ENCODE data around the gene RAD51B.
A peak's percentile ranks its signal among the peaks of the same experiment; 100 is the strongest.

RAD51B gene

GRCh38 chr14:67820428-67820971 lies 921 bp downstream of the RAD51B start:
- H3K4me1 ChIP-seq = peaks cover 26 to 44% (median 32%) of the 10 kb centered on the region in 10 experiments
- peak overlapping the region; percentile 79 to 92 (median 87) for H3K4me2 ChIP-seq
- no peak for TF ChIP-seq Cebpa-rat (IDR thresholded peaks at IDR 0.05)
- H3K36me3 ChIP-seq = peaks cover 0 to 13% (median 6%) of the 10 kb centered on the region in 11 experiments; a peak in 12 of 22 replicates
- H4K20me1 ChIP-seq = no peaks in the 10 kb centered on the region
- peak overlapping the region; percentile 74 to 94 (median 85) for H3K4me3 ChIP-seq
- H3K9me3 ChIP-seq (replicated peaks in 1 of 11) = no peaks in the 10 kb centered on the region; a peak in 1 of 22 replicates
- peak overlapping the region; percentile 38 to 84 (median 77); a peak in 19 of 22 replicates for H3K27ac ChIP-seq
- no peaks in the 10 kb centered on the region for H3K27me3 ChIP-seq
- peak overlapping the region; percentile 71 to 88 (median 84) for H3K9ac ChIP-seq

GRCh38 chr14:67821121-67821520 lies 1.5 kb downstream of the RAD51B start:
- H3K9me3 ChIP-seq (replicated peaks in 1 of 11) = no peaks in the 10 kb centered on the region; a peak in 1 of 22 replicates
- peak overlapping the region in 8 of 11 experiments; percentile 2 to 84 (median 74); a peak in 8 of 22 replicates for H3K27ac ChIP-seq
- no peak for TF ChIP-seq Cebpa-rat (IDR thresholded peaks at IDR 0.05)
- peak overlapping the region in 5 of 11 experiments; percentile 80 to 87 (median 84); a peak in 4 of 22 replicates for H3K9ac ChIP-seq
- no peaks in the 10 kb centered on the region for H3K27me3 ChIP-seq
- peaks cover under 1 to 19% (median 12%) of the 10 kb centered on the region in 11 experiments; a peak in 14 of 22 replicates for H3K36me3 ChIP-seq
- H3K4me1 ChIP-seq = peaks cover 21 to 41% (median 27%) of the 10 kb centered on the region in 10 experiments
- no peaks in the 10 kb centered on the region for H4K20me1 ChIP-seq
- peak overlapping the region in 3 of 10 experiments; percentile 74 to 94 (median 78); a peak in 3 of 20 replicates for H3K4me3 ChIP-seq
- peak overlapping the region; percentile 79 to 92 (median 87) for H3K4me2 ChIP-seq

DNA sequence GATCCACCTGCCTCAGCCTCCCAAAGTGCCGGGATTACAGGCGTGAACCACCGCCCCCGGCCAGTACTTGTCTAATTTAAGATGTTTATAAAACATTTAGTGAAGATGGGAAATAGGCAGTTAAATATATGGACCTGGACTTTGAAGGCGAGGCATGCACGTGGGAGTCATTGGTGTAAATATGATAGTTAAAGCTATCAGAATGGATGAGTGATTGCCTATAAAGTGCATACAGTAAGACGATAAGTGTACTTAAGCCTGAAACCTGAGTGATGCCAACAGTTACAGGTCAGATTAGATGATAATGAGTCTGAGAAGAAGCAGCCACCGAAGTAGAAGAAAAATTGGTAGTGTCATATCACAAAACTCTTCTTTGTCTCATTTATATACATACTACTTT lies 11.5 kb downstream of the RAD51B start:
- peaks cover 0 to 13% (median 10%) of the 10 kb centered on the region in 11 experiments; a peak in 14 of 22 replicates for H3K9me3 ChIP-seq (replicated peaks in 1 of 11)
- H3K27me3 ChIP-seq = no peaks in the 10 kb centered on the region
- no peak for TF ChIP-seq Cebpa-rat (IDR thresholded peaks at IDR 0.05)
- no peak overlapping the region for H3K9ac ChIP-seq
- H3K4me2 ChIP-seq = no peak overlapping the region
- no peak overlapping the region for H3K27ac ChIP-seq
- H3K4me1 ChIP-seq = no peaks in the 10 kb centered on the region
- H3K4me3 ChIP-seq = no peak overlapping the region
- no peaks in the 10 kb centered on the region for H4K20me1 ChIP-seq
- H3K36me3 ChIP-seq = peaks cover 8 to 35% (median 27%) of the 10 kb centered on the region in 11 experiments; a peak in 18 of 22 replicates

DNA sequence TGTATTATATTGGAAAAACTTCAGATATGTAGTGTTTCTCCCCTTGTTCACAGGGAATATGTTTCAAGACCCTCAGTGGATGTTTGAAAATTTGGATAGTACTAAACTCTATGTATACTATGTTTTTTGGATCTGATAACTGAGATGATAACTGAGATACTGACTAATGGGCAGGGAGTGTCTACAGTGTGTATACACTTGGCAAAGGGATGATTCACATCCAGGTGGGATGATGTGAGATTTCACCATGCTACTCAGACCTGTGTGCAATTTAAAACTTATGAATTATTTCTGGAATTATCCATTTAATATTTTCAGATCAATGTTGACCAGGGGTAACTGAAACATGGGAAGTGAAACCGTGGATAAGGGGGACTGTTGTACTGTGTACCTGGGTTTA lies 13.8 kb downstream of the RAD51B start:
- no peak for TF ChIP-seq Cebpa-rat (IDR thresholded peaks at IDR 0.05)
- Histone ChIP-seq H3K36me3 (peaks cover 0 to 18% (median 8%) of the 10 kb centered on the region in 11 experiments; a peak in 11 of 22 replicates), H3K4me1 (no peaks in the 10 kb centered on the region), H3K4me2 (no peak overlapping the region), H3K9ac (no peak overlapping the region), H3K4me3 (no peak overlapping the region), H3K27ac (no peak overlapping the region), H3K9me3 (replicated peaks in 1 of 11) (peaks cover 0 to 6% (median 5%) of the 10 kb centered on the region in 11 experiments; a peak in 13 of 22 replicates), H3K27me3 (no peaks in the 10 kb centered on the region), H4K20me1 (no peaks in the 10 kb centered on the region)

GRCh38 chr14:67835596-67835995 lies 16.0 kb downstream of the RAD51B start:
- no peak overlapping the region for H3K4me3 ChIP-seq
- H4K20me1 ChIP-seq = no peaks in the 10 kb centered on the region
- H3K9ac ChIP-seq = no peak overlapping the region
- no peaks in the 10 kb centered on the region for H3K9me3 ChIP-seq (replicated peaks in 1 of 11)
- TF ChIP-seq Cebpa-rat (IDR thresholded peaks at IDR 0.05) = no peak
- H3K27ac ChIP-seq = no peak overlapping the region
- H3K36me3 ChIP-seq = peaks cover 0 to 14% (median 7%) of the 10 kb centered on the region in 11 experiments; a peak in 7 of 22 replicates
- H3K4me2 ChIP-seq = no peak overlapping the region
- no peaks in the 10 kb centered on the region for H3K27me3 ChIP-seq
- H3K4me1 ChIP-seq = no peaks in the 10 kb centered on the region

GRCh38 chr14:67837011-67837624 lies 17.5 kb downstream of the RAD51B start:
- Histone ChIP-seq H3K27me3 (no peaks in the 10 kb centered on the region), H4K20me1 (no peaks in the 10 kb centered on the region), H3K9ac (no peak overlapping the region), H3K4me1 (no peaks in the 10 kb centered on the region), H3K4me3 (no peak overlapping the region), H3K36me3 (peaks cover 0 to 14% (median 7%) of the 10 kb centered on the region in 11 experiments; a peak in 6 of 22 replicates), H3K4me2 (no peak overlapping the region), H3K9me3 (replicated peaks in 1 of 11) (no peaks in the 10 kb centered on the region), H3K27ac (no peak overlapping the region)
- no peak for TF ChIP-seq Cebpa-rat (IDR thresholded peaks at IDR 0.05)

DNA sequence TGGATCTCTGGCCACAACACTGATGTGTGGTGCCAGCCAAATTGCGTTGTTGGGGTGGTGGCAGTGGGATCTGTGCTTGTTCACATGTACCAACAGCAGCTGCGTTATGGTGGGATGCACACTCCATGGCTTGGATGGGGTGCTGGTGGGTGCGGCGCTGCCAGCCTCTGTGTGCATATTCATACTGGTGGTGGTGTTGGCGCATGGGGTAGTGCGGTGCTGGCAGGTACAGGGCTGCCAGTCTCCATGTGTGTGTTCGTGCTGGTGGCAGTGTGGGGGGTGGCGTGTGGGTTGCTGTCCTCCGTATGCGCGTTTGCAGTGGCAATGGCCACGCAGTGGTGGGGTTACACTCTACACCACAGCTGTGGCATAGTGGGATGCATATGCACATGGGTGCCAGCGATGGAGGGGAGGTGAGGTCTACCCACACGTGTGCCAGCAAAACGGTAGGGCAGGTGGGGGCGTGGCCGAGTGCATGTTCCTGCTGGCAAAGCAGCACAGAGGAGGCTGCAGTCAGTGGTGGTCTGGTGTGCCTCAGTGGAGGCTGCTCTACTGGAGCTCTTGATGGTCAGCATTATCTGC lies 26.5 kb downstream of the RAD51B start:
- no peak overlapping the region for H3K4me2 ChIP-seq
- no peaks in the 10 kb centered on the region for H3K27me3 ChIP-seq
- no peak overlapping the region for H3K4me3 ChIP-seq
- H3K9ac ChIP-seq = no peak overlapping the region
- no peaks in the 10 kb centered on the region for H4K20me1 ChIP-seq
- peaks cover 0 to 21% (median 13%) of the 10 kb centered on the region in 11 experiments; a peak in 13 of 22 replicates for H3K36me3 ChIP-seq
- peaks cover 43 to 55% (median 53%) of the 10 kb centered on the region in 11 experiments for H3K9me3 ChIP-seq (replicated peaks in 1 of 11)
- H3K27ac ChIP-seq = no peak overlapping the region
- H3K4me1 ChIP-seq = peaks cover under 1 to 14% (median 8%) of the 10 kb centered on the region in 10 experiments; a peak in 16 of 20 replicates
- no peak for TF ChIP-seq Cebpa-rat (IDR thresholded peaks at IDR 0.05)

GRCh38 chr14:67850066-67850830 lies 30.7 kb downstream of the RAD51B start:
- H3K9ac ChIP-seq = no peak overlapping the region
- peaks cover 24 to 38% (median 33%) of the 10 kb centered on the region in 10 experiments for H3K4me1 ChIP-seq
- peak overlapping the region in 4 of 11 experiments; percentile 26 to 76 (median 60); a peak in 5 of 22 replicates for H3K27ac ChIP-seq
- peaks cover 0 to 21% (median 13%) of the 10 kb centered on the region in 11 experiments; a peak in 13 of 22 replicates for H3K36me3 ChIP-seq
- H4K20me1 ChIP-seq = no peaks in the 10 kb centered on the region
- peaks cover 40 to 50% (median 49%) of the 10 kb centered on the region in 11 experiments for H3K9me3 ChIP-seq (replicated peaks in 1 of 11)
- no peak for TF ChIP-seq Cebpa-rat (IDR thresholded peaks at IDR 0.05)
- no peaks in the 10 kb centered on the region for H3K27me3 ChIP-seq
- H3K4me2 ChIP-seq = peak overlapping the region in 5 of 11 experiments; percentile 53 to 73 (median 61); a peak in 9 of 22 replicates
- no peak overlapping the region for H3K4me3 ChIP-seq
